ACC112 (cell line): Measurements from ENCODE around the gene TMBIM4.
"Not testable (repeated sequence)": the region's sequence is repeated elsewhere in the genome, so short reads cannot be mapped to it uniquely, and the experiment has no call there.

ENCODE experiments used
- H2AFZ ChIP-seq: fragments of 200-600 bp; sonication (generic); one replicate; pipeline ENCODE4 v1.6.0; 2017; ENCODE audit warnings: antibody characterized with exemption, low read length; ENCODE audit not compliant: unreplicated experiment
- H3K27ac ChIP-seq: fragments of 200-600 bp; sonication (generic); 2 replicates; pipeline ENCODE4 v1.5.1; 2014; ENCODE audit warnings: low read depth, mild to moderate bottlenecking, antibody characterized with exemption, low read length, moderate library complexity
- H3K27me3 ChIP-seq: fragments of 200-600 bp; sonication (generic); 2 replicates; pipeline ENCODE4 v1.6.1; 2014; ENCODE audit warnings: mild to moderate bottlenecking, antibody characterized with exemption, low read length, moderate library complexity, mixed read lengths; ENCODE audit not compliant: insufficient read depth
- H3K36me3 ChIP-seq: fragments of 200-600 bp; sonication (generic); 2 replicates; pipeline ENCODE4 v1.6.1; 2016; ENCODE audit warnings: mild to moderate bottlenecking, antibody characterized with exemption, low read length, moderate library complexity, mixed read lengths; ENCODE audit not compliant: insufficient read depth
- H3K4me1 ChIP-seq: fragments of 200-600 bp; sonication (generic); one replicate; pipeline ENCODE4 v1.6.1; 2016; ENCODE audit warnings: low read length, mixed read lengths; ENCODE audit not compliant: insufficient read depth, unreplicated experiment, control insufficient read depth
- H3K4me3 ChIP-seq: fragments of 200-600 bp; sonication (generic); 2 replicates; pipeline ENCODE4 v1.5.1; 2014; ENCODE audit warnings: mild to moderate bottlenecking, low read depth, low read length
- H3K79me2 ChIP-seq: fragments of 200-600 bp; sonication (generic); one replicate; pipeline ENCODE4 v1.6.0; 2016; ENCODE audit warnings: low read length; ENCODE audit not compliant: control insufficient read depth, unreplicated experiment, insufficient read depth

The TMBIM4 gene

DNA sequence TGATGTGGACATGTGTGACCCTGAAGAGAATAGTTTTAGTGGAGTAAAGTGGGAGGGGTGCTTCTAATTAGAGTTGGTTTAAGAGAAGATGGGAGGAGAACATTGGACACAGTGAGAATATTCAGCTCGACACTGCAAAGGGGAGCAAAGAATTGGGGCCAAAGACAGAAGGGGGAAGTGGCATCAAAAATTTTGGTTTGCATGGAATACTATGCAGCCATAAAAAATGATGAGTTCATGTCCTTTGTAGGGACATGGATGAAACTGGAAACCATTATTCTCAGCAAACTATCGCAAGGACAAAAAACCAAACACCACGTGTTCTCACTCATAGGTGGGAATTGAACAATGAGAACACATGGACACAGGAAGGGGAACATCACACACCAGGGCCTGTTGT is 15.0 kb upstream of the TMBIM4 start:
- not testable (repeated sequence) for H3K36me3 ChIP-seq, H3K4me3 ChIP-seq, H3K79me2 ChIP-seq, H3K27ac ChIP-seq, H3K27me3 ChIP-seq, H3K4me1 ChIP-seq, H2AFZ ChIP-seq

DNA sequence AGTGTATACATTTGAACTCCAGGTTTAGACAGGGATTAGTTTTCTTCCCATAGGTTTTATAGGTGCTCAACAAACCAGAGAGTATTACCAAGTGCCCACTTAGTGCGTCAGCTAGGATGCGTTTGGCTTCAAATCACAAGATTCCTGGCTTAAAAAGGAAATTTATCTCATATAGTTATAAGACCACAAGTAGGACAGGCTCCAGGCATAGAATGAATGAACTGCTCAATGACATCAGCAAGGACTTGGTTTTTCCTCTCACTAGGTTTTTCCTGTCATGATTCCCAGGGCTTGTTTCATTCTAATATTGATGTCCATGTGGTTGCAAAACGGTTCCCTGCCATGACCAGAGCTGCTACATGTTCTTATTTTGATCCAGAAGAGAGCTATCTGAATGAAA is 13.2 kb upstream of the TMBIM4 start:
- Histone ChIP-seq H2AFZ (no peak overlapping the region), H3K4me3 (no peak overlapping the region), H3K4me1 (no peaks in the 10 kb centered on the region), H3K27me3 (no peaks in the 10 kb centered on the region), H3K27ac (no peak overlapping the region), H3K79me2 (no peaks in the 10 kb centered on the region), H3K36me3 (no peaks in the 10 kb centered on the region)

DNA sequence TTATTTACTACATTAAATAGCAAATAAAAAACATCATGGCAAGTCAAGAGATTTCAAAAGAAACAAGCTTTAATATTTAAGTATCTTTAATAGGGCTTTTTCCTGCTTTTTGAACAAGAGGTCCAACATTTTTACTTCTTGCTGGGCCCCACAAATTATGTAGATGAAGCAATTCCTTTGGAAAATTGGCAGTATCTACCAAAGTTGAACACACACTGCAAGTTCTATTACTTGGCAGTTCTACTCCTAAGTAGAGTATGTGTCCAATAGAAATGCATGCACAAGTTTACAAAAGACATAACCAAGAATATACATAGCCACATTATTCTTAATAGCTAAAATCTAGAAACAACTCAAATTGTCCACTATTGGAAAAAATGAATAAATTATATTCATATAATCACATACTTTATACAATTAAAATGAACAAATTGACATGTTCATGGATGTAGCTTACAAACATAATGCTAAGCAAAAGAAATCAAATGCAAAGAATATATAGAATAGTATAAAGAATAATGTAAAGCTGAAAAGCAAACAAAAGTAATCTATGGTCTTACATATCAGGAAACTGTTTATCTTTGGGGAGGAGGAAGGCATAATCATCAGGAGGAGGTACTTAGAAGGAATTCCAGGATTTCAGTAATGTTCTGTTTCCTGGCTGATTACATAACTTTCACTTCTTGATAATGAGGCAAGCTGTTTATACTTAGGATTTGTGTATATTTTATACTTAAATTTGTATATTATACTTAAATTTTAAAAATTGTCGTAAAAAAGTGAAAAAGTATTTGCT is 6.5 kb upstream of the TMBIM4 start:
- peaks cover 3% of the 10 kb centered on the region for H3K4me1 ChIP-seq
- no peak overlapping the region for H3K4me3 ChIP-seq
- no peak overlapping the region for H3K27ac ChIP-seq
- no peaks in the 10 kb centered on the region for H3K27me3 ChIP-seq
- no peak overlapping the region for H2AFZ ChIP-seq
- H3K79me2 ChIP-seq: no peaks in the 10 kb centered on the region
- no peaks in the 10 kb centered on the region for H3K36me3 ChIP-seq

DNA sequence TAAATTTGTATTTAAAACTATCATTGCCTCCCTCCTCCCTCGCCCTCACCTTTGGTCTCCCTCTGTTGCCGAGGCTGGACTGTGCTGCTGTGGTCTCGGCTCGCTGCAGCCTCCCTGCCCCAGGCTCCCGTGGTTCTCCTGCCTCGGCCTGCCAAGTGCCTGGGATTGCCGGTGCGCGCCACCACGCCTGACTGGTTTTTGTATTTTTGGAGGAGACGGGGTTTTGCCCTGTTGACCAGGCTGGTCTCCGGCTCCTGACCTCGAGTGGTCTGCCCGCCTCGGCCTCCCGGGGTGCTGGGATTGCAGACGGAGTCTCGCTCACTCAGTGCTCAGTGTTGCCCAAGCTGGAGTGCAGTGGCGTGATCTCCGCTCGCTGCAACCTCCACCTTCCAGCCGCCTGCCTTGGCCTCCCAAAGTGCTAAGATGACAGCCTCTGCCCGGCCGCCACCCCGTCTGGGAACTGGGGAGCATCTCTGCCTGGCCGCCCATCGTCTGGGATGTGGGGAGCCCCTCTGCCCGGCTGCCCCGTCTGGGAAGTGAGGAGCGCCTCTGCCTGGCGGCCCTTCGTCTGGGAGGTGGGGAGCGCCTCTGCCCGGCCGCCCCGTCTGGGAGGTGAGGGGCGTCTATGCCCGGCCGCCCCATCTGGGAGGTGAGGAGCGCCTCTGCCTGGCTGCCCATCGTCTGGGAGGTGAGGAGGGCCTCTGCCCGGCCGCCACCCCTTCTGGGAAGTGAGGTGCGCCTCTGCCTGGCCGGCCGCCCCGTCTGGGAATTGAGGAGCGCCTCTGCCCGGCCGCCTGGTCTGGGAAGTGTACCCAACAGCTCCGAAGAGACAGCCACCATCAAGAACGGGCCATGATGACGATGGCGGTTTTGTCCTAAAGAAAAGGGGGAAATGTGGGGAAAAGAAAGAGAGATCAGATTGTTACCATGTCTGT is 4.9 kb upstream of the TMBIM4 start:
- H3K79me2 ChIP-seq, H3K4me3 ChIP-seq, H2AFZ ChIP-seq, H3K27me3 ChIP-seq, H3K4me1 ChIP-seq, H3K36me3 ChIP-seq, H3K27ac ChIP-seq: not testable (repeated sequence)

DNA sequence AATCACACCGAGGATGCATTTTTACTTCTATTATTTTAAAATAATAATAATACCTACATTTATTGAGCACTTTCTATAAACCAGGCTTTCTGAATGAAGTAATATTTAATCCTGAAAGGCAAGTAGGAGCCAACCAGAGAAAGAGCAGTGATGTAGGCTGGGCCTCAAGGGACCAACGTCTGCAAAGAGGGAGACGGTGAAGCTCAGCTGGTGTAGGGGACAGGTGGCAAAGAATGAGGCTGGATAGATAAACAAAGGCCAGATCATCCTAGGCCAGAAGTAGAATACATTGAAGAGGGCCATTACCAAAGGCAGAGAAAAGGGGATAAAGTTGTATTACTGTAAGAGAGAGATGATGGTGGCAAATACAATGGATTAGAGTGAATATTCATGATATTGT is 810 bp upstream of the TMBIM4 start:
- no peak overlapping the region for H2AFZ ChIP-seq
- peaks cover 16% of the 10 kb centered on the region for H3K4me1 ChIP-seq
- H3K27me3 ChIP-seq: no peaks in the 10 kb centered on the region
- peak overlapping the region; percentile 94 for H3K4me3 ChIP-seq
- H3K36me3 ChIP-seq: peaks cover 20% of the 10 kb centered on the region; the same call in 1 of the 2 replicates
- peak overlapping the region; percentile 97; the same call in 1 of the 2 replicates for H3K27ac ChIP-seq
- H3K79me2 ChIP-seq: peaks cover 30% of the 10 kb centered on the region

DNA sequence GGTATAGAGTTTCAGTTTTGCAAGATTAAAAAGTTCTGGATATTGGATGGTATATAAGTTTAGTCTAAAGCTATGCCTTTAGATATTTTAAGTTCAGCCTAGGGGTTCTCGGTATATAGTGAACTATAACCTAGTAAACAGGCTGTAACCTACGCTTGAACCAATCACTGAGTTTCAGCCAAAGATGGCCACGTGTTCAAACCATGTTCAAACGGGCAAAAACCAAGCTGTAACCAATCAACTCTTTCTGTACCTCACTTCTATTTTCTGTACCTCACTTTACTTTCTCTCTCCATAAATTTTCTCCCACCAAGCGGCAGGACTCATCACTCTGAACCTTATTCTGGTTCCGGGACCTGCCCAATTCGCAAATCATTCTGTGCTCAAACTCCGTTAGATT is 1.4 kb downstream of the TMBIM4 start:
- Histone ChIP-seq H3K4me1 (peaks cover 16% of the 10 kb centered on the region), H2AFZ (peak overlapping the region; percentile 78), H3K27me3 (no peaks in the 10 kb centered on the region), H3K79me2 (peaks cover 52% of the 10 kb centered on the region), H3K4me3 (peak overlapping the region; percentile 94), H3K36me3 (peaks cover 36% of the 10 kb centered on the region), H3K27ac (peak overlapping the region; percentile 97)

DNA sequence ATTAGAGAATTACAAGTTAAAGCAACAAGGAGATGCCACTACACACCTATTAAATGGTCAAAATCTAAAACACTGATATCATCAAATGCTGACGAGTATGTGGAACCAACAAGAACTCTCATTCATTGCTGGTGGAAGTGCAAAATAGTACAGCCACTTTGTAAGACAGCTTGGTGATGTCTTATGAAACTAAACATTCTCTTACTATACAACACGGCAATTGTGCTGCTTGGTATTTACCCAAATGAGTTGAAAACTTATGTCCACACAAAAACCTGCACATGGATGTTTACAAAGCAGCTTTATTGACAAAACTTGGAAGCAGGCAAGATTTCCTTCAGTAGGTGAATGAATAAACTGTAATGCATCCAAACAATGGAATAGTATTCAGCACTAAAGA is 3.2 kb downstream of the TMBIM4 start:
- H3K79me2 ChIP-seq: peaks cover 66% of the 10 kb centered on the region
- H3K27ac ChIP-seq: no peak overlapping the region
- peaks cover 36% of the 10 kb centered on the region for H3K36me3 ChIP-seq
- no peaks in the 10 kb centered on the region for H3K27me3 ChIP-seq
- no peak overlapping the region for H2AFZ ChIP-seq
- no peak overlapping the region for H3K4me3 ChIP-seq
- peaks cover 16% of the 10 kb centered on the region for H3K4me1 ChIP-seq

DNA sequence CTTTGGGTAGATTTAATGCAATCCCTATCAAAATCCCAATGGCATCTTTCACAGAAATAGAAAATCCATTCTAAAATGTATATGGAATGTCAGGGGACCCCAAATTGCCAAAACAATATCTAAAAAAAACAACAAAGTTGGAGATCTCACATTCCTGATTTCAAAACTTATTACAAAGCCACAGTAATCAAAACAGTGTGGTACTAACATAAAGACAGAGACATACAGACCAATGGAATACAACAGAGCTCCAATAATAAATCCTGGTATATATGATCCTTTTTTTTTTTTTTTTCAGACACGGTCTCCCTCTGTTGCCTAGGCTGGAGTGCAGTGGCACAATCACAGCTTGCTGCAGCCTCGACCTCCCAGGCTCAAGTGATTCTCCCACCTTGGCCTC is 4.7 kb downstream of the TMBIM4 start:
- Histone ChIP-seq H3K27ac (no peak overlapping the region), H3K27me3 (no peaks in the 10 kb centered on the region), H2AFZ (no peak overlapping the region), H3K36me3 (peaks cover 38% of the 10 kb centered on the region), H3K79me2 (peaks cover 70% of the 10 kb centered on the region), H3K4me1 (peaks cover 16% of the 10 kb centered on the region), H3K4me3 (no peak overlapping the region)

DNA sequence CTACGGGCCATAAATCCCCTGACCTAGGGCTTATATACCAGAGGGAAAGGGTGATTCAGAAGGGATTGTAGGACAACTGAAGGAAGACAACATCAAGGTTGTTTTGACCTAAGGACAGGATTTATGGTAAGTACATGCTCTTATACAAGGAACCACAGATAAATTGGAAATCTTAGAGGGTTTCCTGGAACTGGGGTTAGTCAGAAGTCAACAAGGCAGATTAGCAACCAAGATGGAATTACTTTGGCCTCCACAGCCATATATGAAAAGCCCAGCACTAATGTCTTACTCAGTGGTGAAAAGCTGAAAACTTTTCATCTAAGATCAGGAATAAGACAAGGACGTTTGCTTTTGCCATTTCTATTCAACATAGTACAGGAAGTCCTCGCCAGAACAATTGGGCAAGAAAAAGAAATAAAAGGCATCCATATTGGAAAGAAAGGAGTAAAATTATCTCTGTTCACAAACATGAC is 5.4 kb downstream of the TMBIM4 start:
- Histone ChIP-seq H3K36me3 (peaks cover 46% of the 10 kb centered on the region), H3K79me2 (peaks cover 74% of the 10 kb centered on the region), H3K27me3 (no peaks in the 10 kb centered on the region), H3K4me1 (peaks cover 16% of the 10 kb centered on the region), H3K27ac (no peak overlapping the region), H3K4me3 (no peak overlapping the region), H2AFZ (no peak overlapping the region)

DNA sequence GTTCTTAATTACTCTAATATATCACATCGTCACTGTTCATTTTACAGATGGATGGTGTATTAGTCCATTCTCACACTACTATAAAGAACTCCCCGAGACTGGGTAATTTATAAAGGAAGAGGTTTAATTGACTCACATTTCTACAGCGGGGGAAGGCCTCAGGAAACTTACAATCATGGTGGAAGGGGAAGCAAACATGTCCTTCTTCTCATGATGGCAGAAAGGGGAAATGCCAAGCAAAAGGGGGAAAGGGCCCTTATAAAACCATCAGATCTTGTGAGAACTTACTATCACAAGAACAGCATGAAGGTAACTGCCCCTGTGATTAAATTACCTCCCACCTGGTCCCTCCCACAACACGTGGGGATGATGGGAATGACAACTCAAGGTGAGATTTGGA is 6.5 kb downstream of the TMBIM4 start:
- peaks cover 71% of the 10 kb centered on the region for H3K79me2 ChIP-seq
- peaks cover 11% of the 10 kb centered on the region for H3K4me1 ChIP-seq
- no peak overlapping the region for H3K27ac ChIP-seq
- no peak overlapping the region for H3K4me3 ChIP-seq
- H3K36me3 ChIP-seq: peaks cover 47% of the 10 kb centered on the region
- H3K27me3 ChIP-seq: no peaks in the 10 kb centered on the region
- no peak overlapping the region for H2AFZ ChIP-seq
